ENCODE measurements around the gene PDE3B.
"Not testable (repeated sequence)": the region's sequence is repeated elsewhere in the genome, so short reads cannot be mapped to it uniquely, and the experiment has no call there.

PDE3B gene

GRCh38 chr11:14793546-14793945 lies 149.9 kb downstream of the PDE3B start:
- no peak for DNase-seq (ENCODE audit: low read depth in 1 of 2, low spot score in 1 of 2)

GRCh38 chr11:14796028-14796427 lies 152.4 kb downstream of the PDE3B start:
- not testable (repeated sequence) for DNase-seq (ENCODE audit: low read depth in 1 of 2, low spot score in 1 of 2)

DNA sequence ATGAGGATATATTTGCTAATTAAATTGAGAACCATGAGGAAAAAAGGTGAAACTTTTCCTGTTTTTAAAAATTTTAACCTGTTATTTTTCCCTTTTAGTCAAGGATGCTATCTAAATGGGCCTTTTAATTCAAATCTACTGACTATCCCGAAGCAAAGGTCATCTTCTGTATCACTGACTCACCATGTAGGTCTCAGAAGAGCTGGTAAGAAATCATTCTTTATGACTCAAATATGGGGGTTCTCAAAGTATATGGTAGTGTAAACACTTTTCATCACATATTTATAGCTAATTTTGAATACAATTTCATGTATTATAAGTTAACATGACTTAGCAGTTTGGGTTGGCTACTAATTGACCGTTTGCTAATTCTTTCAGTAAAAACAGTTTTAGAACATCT lies 160.2 kb downstream of the PDE3B start:
- DNase-seq (ENCODE audit: low read depth in 1 of 2, low spot score in 1 of 2) = no peak

DNA sequence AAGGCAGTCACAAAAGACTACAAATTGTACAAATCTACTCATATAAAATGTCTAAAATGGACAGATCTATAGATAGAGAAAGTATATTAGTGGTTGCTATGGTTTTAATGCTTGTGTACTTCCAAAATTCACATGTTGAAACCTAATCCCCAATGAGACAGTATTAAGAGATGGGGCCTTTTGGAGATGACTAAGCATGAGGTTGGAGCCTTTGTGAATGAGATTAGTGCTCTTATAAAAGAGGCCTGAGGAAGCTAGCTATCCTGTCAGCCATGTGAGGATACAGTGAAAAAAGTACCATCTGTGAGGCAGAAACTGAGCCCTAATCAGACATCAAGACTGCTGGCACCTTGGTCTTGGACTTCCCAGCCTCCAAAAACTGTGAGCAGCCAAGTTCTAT lies 165.9 kb downstream of the PDE3B start:
- DNase-seq (ENCODE audit: low read depth in 1 of 2, low spot score in 1 of 2) = no peak

- DNase-seq (ENCODE audit: low read depth in 1 of 2, low spot score in 1 of 2) = no peak
Observed at GRCh38 chr11:14812757-14813156, 169.2 kb downstream of the PDE3B start.

DNA sequence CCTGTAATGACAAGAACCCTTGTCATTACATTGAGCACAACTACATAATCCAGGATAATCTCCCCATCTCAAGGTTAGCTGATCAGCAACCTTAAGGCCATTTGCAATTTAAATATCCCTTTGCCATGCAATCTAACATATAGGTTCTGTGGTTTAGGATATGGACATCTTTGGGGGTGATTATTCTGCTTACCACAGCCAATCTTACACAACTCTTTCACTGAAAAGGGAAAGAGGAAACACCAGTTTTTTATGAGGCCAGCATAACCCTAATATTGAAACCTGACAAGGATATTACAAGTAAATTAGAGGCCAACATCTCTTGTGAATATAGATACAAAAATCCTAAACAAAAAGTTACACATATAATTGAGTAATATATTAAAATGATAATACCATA lies 169.9 kb downstream of the PDE3B start:
- no peak for DNase-seq (ENCODE audit: low read depth in 1 of 2, low spot score in 1 of 2)

GRCh38 chr11:14818779-14819178 lies 175.2 kb downstream of the PDE3B start:
- no peak for DNase-seq (ENCODE audit: low read depth in 1 of 2, low spot score in 1 of 2)

GRCh38 chr11:14819596-14819995 lies 176.0 kb downstream of the PDE3B start:
- DNase-seq (ENCODE audit: low read depth in 1 of 2, low spot score in 1 of 2) = no peak

GRCh38 chr11:14821031-14821430 lies 177.4 kb downstream of the PDE3B start:
- DNase-seq (ENCODE audit: low read depth in 1 of 2, low spot score in 1 of 2) = no peak

GRCh38 chr11:14826600-14826999 lies 183.0 kb downstream of the PDE3B start:
- no peak for DNase-seq (ENCODE audit: low read depth in 1 of 2, low spot score in 1 of 2)

DNA sequence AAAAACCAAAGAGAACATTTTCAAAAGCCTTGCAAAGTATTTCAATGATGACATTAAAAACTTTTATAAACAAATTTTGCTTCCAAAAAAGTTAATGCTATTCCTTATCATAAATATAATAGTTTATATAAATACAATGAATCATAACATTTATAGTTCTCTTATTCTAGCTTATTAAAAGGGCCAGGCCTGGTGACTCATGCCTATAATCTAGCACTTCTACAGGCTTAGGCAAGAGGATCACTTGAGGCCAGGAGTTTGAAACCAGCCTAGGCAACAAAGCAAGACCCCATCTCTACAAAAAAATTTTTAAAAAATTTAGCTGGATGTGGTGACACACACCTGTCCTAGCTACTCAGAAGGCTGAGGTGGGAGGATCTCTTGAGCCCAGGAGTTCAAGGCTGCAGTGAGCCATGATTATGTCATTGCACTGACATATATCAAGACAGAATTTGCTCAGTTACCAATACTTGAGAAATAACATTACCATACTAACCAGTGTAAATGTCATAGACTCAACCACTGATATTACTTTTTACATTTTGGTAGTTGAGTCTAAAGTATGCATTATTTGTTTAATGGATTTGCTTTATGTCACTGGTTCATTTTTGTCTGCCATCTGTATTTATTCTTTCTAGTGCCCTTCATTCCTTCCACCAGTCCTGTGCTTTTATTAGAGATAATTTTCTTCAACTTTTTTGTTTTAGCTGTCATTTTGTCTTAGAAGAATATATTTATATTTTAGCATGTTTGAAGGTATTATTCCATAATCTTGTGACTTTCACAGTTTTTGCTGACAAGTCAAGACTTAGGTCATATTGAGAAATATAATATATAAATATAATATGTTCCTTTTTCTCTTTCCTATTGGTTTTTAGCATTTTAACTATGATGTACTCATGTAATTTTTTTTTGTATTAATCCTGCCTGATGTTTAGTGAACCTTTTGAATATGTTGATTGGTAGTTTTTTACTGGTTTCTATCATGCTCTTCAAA lies 192.2 kb downstream of the PDE3B start:
- no peak for DNase-seq (ENCODE audit: low read depth in 1 of 2, low spot score in 1 of 2)

GRCh38 chr11:14842002-14842401 lies 198.4 kb downstream of the PDE3B start:
- DNase-seq (ENCODE audit: low read depth in 1 of 2, low spot score in 1 of 2) = no peak

DNA sequence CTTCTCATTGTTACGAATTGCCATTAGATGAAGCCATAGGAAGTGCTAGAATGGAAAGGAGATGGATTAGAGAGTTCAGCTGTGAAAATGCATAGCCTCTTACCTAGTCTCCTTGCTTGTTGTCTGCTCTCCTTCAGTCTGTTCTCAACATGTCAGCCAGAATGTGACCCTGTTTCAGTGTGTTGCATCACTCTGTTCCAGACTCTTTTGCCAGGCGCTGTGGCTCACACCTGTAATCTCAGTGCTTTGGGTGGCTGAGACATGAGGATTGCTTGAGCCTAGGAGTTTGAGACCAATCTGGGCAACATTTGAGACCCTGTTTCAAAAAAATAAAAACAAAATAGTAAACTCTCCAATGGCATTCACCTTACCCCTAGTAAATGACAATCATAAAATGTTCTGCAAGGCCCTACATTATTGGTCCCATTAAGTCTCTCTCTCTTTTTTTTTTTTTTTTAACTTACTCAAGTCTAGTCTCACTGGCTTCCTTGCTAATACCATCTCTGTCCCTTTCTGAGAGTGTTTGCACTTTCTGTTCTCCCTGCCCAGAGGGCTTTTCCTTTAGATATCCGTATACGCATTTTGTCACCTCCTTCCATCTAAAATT lies 209.1 kb downstream of the PDE3B start:
- DNase-seq (ENCODE audit: low read depth in 1 of 2, low spot score in 1 of 2) = no peak

GRCh38 chr11:14854057-14854456 lies 210.5 kb downstream of the PDE3B start:
- no peak for DNase-seq (ENCODE audit: low read depth in 1 of 2, low spot score in 1 of 2)

GRCh38 chr11:14855890-14856289 lies 212.3 kb downstream of the PDE3B start:
- no peak for DNase-seq (ENCODE audit: low read depth in 1 of 2, low spot score in 1 of 2)

GRCh38 chr11:14857621-14858020 lies 214.0 kb downstream of the PDE3B start:
- no peak for DNase-seq (ENCODE audit: low read depth in 1 of 2, low spot score in 1 of 2)

GRCh38 chr11:14858404-14858803 lies 214.8 kb downstream of the PDE3B start:
- DNase-seq (ENCODE audit: low read depth in 1 of 2, low spot score in 1 of 2) = no peak

DNA sequence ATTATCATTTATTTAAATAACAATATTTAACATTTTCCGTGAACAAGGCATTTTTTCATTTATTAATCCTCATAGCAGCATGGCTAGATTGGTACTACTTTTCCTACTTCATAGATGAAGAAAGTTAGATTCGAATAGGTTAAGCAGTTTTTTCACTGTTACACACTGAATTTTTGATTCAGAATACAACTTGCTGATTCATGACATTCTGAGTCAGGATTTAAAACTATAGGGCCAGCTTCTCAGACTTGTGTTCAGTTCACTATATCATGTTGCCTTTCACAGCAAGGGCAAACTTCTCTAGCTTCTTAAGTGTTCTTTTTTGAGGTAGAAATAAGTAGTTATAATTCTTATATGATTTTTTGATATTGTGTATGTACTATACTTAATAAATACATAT lies 216.9 kb downstream of the PDE3B start:
- no peak for DNase-seq (ENCODE audit: low read depth in 1 of 2, low spot score in 1 of 2)

- DNase-seq (ENCODE audit: low read depth in 1 of 2, low spot score in 1 of 2) = no peak
Observed at GRCh38 chr11:14861680-14862079, 218.1 kb downstream of the PDE3B start.

DNA sequence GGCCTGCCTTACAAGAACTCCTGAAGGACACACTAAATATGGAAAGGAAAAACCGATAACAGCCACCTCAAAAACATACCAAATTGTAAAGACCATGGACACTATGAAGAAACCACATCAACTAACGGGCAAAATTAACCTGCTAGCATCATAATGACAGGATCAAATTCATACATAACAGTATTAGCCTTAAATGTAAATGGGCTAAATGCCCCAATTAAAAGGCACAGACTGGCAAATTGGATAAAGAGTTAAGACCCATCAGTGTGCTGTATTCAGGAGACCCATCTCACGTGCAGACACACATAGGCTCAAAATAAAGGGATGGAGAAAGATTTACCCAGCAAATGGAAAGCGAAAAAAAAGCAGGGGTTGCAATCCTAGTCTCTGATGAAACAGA lies 220.2 kb downstream of the PDE3B start:
- not testable (repeated sequence) for DNase-seq (ENCODE audit: low read depth in 1 of 2, low spot score in 1 of 2)

GRCh38 chr11:14872032-14872431 lies 228.4 kb downstream of the PDE3B start:
- DNase-seq (ENCODE audit: low read depth in 1 of 2, low spot score in 1 of 2) = no peak

GRCh38 chr11:14873632-14874031 lies 230.0 kb downstream of the PDE3B start:
- no peak for DNase-seq (ENCODE audit: low read depth in 1 of 2, low spot score in 1 of 2)
